AG09309 (cell line): ENCODE results near the gene XBP1.
"Not testable (repeated sequence)": the region's sequence is repeated elsewhere in the genome, so short reads cannot be mapped to it uniquely, and the experiment has no call there.

ENCODE experiments used
- DNase-seq: peaks from one replicate; pipeline ENCODE4 v3.0.0-alpha.2; 2010; ENCODE audit warnings: low read depth
- H3K4me3 ChIP-seq: 2 replicates; pipeline ENCODE4 v1.5.1; 2011; ENCODE audit warnings: mild to moderate bottlenecking, low read depth, low read length, moderate library complexity; ENCODE audit not compliant: control insufficient read depth
- CTCF ChIP-seq: IDR thresholded peaks from 2 replicates; pipeline ENCODE4 v1.5.1; 2011; ENCODE audit warnings: mild to moderate bottlenecking, low read depth, low read length, inconsistent platforms; ENCODE audit not compliant: insufficient read depth, control insufficient read depth; ENCODE audit errors: missing control alignments

XBP1 gene

DNA sequence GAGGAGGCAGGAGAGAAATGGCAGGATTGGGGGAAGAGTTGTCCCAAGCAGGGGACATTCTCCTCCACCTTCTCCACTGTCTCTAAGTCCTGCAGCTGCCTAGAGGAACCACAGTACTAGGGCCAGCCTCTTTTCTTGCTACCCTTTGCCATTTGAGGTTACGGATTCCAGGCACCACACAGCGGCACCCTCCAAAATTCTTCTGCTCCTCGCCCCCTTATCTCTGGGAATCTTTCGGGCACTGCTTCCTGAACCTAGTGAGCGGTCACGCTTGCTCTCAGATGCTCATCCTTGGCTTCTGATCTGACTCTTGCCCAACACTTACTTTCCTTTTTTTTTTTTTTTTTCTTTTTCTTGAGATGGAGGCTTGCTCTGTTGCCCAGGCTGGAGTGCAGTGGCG lies 26.6 kb upstream of the XBP1 start:
- TF ChIP-seq CTCF, result no peak

GRCh38 chr22:28826430-28826829 lies 26.1 kb upstream of the XBP1 start:
- DNase-seq, H3K4me3 ChIP-seq: not testable (repeated sequence)

More for the DNA sequence above, 26.6 kb upstream of the XBP1 start:
- H3K4me3 ChIP-seq, result no peak overlapping the region
- no peak for DNase-seq

DNA sequence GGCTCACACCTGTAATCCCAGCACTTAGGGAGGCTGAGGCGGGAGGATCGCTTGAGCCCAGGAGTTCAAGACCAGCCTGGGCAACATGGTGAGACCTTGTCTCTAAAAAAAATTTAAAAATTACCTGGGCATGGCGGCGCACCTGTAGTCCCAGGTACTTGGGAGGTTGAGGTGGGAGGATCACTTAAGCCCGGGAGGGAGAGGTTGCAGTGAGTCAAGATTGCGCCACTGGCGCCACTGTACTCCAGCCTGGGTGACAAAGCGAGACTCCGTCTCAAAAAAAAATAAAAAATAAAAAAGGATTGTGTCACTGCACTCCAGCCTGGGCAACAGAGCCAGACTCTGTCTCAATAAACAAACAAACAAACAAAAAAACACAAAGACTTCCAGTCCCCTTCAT lies 24.1 kb upstream of the XBP1 start:
- DNase-seq, H3K4me3 ChIP-seq: not testable (repeated sequence)

DNA sequence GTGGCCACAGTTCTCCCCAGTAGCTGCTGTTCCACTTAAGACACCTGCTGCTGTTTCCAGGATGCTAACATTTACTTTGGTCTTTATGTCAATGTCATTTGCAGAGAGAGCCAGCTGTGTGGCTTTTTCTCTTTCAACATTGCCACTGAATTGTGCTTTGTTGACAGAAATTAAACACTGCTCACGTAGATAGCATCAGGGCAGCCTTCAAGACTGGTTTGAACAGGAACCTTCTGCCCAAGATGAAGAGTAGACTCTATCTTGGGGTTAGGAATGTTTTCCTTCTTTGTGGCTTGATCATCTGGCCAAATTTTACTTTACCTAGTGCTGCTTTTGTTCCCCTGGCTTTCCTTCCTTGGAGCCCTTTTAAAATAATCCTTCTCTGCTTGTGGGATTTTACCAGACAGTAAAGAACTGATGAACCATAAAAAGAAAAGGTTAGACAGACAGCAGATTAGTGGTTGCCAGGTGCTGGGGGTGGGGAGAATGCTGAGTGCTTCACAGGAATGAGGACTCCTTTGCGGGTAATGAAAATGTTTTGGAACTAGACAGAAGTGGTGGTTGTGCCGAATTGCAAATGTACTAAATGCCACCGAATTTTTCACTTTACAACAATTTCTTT lies 22.7 kb upstream of the XBP1 start:
- no peak for DNase-seq
- H3K4me3 ChIP-seq, result no peak overlapping the region
- TF ChIP-seq CTCF, result no peak

DNA sequence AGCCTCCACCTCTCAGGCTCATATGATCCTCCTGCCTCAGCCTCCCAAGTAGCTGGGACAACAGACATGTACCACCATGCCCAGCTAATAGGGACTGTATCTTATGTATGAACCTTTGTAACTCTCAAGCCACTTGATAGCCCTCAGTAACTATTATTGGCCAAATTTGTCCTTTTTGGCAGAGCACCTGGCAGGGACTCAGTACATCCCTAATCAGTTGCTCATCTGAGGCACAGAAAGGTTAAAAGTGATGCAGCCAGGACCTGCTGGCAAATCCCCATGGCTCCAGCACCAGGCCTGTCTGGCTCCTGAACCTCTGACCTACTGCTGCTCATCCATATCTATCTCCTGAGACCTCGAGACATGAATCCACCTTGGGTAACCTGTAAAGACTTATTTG lies 21.1 kb upstream of the XBP1 start:
- no peak for TF ChIP-seq CTCF
- H3K4me3 ChIP-seq, result no peak overlapping the region
- no peak for DNase-seq

- H3K4me3 ChIP-seq, result no peak overlapping the region
- DNase-seq, result no peak
- TF ChIP-seq CTCF, result no peak
Observed at GRCh38 chr22:28820885-28821284, 20.5 kb upstream of the XBP1 start.

DNA sequence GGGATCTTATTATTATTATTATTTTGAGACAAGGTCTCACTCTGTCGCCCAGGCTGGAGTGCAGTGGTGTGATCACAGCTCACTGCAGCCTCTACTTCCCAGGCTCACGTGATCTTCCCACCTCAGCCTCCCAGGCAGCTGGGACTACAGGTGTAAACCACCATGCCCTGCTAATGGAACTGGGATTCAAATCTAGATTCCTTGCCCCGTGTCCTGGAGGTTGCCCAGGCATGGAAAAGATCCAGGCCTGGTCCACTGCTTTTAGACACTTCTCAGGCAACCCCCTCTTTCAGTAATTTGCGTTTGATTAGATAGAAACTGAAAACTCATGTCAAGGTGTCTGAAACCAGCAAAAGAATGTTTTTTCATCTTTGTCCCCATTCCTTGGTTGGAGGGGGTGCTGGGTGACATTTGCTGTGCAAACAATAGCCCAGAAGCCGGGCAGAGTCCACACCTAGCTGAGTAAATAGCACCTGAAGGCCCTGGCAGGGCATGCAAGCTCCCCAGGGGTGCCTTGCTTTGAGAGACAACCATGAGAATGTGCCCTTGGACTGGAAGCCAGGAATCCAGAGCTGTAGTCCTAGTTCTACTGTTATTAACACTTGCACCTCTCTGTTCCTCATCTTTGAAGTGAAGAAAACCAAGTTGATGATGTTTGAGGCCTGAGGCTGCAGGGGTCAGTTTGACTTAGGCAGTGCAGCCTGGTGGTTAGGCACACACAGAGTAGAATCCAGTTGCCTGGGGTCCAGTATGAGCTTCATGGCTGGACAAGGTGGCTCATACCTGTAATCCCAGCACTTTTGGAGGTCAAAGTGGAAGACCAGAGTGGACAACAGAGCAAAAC lies 19.1 kb upstream of the XBP1 start:
- no peak for DNase-seq

More for the DNA sequence above, 19.1 kb upstream of the XBP1 start:
- no peak overlapping the region for H3K4me3 ChIP-seq
- TF ChIP-seq CTCF, result no peak
